Limb (tissue), 2 donors: ENCODE results near the gene C5.

Experiments
- DNase-seq, 2 donors: peaks; one replicate each; pipeline ENCODE4 v3.0.0-alpha.2; 2016; ENCODE audit errors: extremely low spot score in 2 of 2

Gene C5

GRCh38 chr9:120942186-120943001 lies 107.7 kb downstream of the C5 start:
- no peak for DNase-seq

DNA sequence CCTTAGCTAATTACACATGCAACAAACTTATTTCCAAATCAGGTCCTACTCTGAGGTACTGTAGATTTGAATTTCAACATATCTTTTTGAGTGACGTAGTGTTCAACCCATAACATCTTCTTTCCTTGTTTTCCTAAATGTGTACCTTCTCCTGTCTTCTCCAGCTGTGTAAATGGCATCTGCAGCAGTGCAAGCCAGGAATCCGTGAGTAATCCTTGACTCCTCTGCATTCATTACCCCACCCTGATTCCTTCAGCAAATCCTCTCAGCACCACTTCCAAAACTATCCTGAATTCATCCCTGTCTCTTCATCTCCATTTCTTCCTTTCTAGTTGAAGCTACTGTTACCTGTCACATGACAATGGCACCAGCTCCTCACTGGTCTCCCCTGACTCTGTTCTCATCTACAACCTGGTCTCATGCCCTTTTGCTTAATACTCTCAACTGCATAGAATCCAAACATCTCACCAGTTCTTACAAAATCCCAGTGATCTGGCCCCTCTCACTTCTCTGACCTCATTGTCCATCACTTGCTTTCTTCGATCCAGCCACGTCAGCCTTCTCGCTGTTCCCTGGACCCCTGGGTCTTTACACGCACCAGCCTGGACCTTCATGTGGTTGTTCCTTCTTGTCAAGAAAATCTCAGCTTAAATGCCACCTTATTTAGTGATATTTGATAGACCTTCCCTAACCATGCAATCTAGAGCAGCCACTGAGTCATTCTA lies 108.9 kb downstream of the C5 start:
- DNase-seq = no peak

DNA sequence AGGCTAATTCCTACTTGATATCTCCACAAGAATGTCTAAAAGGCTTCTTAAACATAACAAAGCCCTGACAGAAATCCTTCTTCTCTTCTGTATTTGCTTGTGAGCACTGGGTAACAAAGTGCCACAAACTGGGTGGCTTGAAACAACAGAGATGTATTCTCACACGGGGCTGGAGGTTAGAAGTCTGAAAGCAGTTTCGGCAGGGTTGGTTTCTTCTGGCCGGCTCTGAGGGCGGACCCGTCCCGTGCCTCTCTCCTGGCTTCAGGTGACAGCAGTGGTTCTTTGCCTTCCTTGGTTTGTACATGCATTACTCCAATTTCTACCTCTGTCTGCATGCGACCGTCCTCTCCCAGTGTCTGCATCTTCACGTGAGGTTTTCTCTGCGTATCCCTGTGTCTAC lies 109.5 kb downstream of the C5 start:
- DNase-seq = no peak

DNA sequence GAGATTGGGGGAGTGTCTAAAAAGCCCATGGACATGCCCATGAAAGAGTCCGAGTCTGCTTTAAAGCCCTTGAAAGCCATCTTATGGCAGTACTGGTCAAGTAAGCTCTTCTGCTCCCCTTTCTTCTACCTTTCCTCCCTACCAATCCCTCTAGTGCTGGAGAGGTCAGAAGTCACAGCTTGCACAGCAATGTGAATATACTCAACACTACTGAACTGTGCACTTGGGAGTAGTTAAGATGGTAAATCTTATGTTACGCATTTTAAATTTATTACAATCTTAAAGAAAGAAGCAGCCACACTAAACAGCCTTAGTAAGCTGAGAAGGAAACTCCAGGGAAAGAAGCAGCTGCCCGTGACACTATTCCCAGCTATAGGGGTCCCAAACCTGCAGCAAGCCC lies 111.2 kb downstream of the C5 start:
- no peak for DNase-seq

GRCh38 chr9:120937596-120937995 lies 112.5 kb downstream of the C5 start:
- no peak for DNase-seq

DNA sequence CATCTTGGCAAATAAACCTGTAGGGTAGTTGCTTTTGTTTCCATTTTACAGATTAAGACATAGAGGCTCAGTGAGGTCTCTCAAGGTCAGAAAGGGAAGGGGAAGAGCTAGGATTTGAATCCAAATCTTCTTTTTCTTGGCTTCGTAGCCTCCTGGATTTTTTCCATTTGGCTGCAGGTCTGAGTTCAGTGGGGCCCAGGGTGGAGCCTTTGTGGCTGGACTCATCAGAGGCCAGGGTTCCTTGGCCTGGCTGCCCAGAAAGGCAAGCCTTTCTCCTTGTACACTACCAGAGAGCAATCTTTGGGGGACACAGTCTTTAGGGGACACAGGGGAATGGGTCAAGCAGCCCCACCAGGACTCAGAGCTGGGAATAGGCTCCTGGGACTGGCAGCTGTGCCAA lies 112.9 kb downstream of the C5 start:
- no peak for DNase-seq

GRCh38 chr9:120936764-120937122 lies 113.3 kb downstream of the C5 start:
- no peak for DNase-seq

DNA sequence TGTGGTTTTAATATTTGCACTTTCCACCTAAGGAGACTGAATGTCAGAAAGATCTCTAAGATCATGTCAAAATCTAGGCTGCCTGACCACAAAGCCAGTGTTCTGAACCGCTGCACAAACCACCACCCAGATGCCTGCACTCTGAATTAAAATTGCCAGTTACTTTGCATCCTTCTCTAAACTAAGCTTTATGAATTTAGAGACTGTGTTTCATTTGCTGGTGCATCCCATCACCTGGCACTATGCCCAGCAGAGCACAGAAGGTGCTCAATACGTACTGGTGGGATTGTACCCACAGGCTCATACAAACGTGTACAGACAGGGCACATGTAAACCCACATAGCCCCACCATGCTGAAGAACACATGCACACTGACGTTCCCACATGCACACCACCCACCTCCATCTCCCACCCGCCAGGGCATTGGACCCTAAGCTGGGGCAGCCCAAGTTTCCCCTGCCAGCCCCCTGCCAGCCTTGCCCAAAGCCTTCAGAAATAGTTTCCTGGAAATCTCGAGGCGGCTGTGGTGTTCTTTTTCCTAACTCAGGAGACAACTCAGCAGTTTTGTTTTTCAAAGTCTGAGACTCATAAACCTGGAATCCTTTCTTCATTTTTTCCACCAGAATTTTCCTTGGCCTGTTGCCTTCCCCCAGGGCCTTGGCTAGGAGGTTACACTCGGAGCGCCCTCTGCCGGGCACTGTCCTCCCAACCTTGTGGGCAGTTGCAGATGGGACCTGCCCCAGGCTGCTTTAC lies 113.9 kb downstream of the C5 start:
- peak; percentile 92 for DNase-seq

- DNase-seq = peak; percentile 72 to 93
Observed at GRCh38 chr9:120935383-120935857, 114.7 kb downstream of the C5 start.

GRCh38 chr9:120934281-120934680 lies 115.8 kb downstream of the C5 start:
- DNase-seq = no peak

DNA sequence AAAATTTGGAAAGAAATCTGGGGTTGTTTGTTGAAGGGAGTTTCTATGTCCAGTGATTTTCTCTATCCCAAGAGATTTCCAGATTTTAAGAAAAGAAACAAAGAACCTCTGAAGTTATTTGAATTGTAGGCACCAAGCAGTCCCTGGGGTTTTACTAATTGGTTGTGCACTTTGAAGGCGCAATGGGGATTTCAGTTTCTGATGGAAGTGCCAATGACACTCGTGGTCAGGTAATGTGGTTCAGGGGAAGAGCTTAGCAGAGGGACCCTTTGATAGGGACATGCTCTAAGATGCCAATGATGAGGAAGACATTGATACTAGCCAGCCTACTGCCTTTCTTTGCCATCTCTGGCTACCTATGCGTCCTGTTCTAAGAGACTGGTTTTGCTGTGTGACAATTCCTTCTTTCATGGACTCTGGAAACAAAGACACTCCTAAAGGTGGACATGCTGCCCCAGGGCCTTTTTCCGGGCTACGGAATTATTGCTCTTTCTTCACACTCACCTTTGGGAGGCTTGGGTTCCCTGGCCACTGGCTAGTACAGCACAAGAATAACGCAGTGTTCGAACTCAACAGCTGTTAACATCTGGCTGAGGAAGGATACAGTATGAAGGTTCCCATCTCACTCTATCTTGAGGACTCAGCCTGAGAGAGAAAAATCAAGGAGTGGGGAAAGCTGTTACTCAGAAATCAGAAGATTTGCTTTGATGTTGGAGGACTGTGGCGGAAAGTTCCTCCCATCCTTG lies 116.6 kb downstream of the C5 start:
- no peak for DNase-seq

GRCh38 chr9:120932086-120932823 lies 117.8 kb downstream of the C5 start:
- DNase-seq = no peak

DNA sequence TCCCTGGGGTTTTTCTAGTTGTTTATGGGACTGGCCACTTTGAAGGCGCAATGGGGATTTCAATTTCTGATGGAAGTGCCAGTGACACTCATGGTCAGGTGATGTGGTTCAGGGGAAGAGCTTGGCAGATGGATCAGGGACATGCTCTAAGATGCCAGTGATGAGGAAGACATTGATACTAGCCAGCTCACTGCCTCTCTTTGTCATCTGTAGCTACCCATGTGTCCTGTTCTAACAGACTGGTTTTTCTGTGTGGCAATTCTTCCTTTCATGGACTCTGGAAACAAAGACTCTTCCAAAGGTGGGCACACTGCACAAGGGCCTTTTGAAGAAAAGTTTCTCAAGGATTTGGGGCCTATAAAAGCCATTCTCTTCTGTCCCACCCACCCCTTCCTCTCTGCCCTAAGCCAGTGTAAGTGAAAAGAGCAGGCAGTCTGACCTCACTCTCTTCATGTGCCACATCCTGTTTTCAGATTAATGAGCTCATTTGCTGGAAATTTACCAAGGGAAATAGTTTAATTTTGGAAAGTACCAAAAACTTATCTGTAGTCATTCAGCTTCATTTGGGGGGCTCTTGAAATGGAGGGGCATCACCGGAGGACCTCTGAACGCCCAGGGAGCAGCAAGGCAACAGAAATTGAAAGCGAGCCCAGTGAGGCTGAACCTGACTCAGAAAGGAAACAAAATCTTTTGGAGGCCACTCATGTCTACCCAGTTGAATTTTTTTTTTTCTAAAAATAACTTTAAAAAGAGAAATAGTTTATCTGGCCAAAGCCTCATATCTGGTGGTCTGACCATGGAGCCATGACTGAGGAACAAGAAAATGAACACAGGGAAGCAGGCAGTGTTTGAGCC lies 118.6 kb downstream of the C5 start:
- DNase-seq = peak in 1 of 2 donors; percentile 48

GRCh38 chr9:120929229-120929791 lies 120.8 kb downstream of the C5 start:
- DNase-seq = no peak

DNA sequence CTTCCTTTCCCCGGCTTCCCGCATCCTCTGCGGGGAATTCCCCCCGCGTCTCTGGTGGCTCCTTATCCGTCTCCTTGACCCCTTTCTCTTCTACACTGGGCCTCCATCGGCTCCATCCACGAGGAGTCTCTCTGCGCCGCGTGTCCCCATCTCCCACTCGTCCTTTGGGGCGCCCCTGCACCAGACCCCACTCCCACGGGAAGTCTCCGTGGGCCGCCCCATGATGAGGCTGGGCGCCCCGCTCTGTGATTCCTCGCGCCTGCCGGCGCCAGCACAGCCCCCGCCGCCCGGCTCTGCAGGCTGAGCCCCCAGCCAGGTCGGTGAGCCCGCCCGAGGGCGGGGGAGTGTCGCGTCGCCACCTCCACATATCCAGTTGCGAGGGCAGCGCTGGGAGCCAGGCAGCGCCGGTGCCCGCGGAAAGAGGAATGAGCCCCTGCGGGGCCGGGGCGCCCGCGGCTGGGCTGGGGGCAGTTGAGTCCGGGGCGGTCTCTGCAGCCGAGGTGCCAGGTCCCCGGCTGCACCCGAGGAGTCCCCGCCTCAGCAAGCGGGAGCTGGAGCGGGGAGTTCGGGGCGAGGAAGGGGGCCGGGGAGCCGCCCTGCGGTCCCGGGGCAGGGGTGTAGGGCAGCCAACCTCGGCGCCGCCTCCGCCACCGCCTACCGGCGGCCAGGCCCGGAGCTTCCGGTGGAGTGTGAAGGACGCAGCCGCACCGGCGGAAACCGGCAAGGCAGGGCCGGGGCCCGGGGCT lies 121.4 kb downstream of the C5 start:
- peak; percentile 58 to 82 for DNase-seq

DNA sequence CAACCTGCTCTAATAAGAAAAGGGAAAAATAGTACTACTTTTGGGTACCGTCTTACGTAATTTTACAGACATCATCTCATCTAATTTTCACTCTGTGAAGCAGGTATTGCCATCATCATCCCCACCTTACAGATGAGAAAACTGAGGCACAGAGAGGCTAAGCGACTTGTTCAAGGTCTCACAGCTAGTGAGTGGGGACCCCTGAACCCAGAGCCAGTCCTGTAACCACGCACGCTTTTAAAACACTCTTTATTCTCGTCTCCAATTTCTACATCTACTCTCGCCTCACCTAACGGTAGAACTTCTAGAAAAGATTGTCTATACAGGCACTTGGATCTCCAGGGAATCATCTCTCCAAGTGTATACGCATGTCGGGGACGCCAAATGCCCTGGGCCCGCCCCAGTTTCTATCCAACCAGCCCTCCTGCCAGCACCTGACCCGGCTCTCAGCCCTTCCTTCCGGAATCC lies 122.0 kb downstream of the C5 start:
- DNase-seq = no peak

GRCh38 chr9:120927269-120928014 lies 122.6 kb downstream of the C5 start:
- DNase-seq = no peak

DNA sequence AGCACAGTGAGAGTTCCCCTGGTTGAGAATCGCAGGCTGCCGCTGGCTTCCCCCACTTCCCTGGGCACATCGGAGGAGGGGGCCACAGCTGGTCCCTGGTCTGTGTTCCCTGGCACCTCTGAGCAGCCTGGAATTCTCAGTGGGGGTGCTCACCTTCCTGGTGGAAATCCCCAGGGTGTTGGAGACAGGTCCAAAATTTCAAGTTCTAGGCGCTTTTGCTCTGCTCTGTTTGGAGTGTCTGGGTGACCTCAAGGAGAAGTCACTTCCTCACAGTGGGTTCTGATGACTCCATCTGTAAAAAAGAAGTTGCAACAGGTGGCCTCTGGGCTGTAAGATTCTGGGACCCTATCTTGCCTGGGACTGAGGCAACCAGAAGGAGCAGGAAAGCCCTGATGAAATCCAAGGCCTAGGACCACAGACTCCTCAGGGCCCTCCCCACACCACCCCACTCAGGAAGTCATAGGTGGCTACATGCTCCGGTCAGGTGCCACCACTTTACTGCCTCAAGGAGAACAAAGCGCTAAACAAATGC lies 123.6 kb downstream of the C5 start, which contains the start of gene TRAF1:
TSS of gene TRAF1 (minus strand) at position 400 of the 532 bp plus-strand sequence. CDS start 721 bp downstream, outside the sequence.
- no peak for DNase-seq
